ENCODE results near the gene BMPR1A.

Gene BMPR1A

DNA sequence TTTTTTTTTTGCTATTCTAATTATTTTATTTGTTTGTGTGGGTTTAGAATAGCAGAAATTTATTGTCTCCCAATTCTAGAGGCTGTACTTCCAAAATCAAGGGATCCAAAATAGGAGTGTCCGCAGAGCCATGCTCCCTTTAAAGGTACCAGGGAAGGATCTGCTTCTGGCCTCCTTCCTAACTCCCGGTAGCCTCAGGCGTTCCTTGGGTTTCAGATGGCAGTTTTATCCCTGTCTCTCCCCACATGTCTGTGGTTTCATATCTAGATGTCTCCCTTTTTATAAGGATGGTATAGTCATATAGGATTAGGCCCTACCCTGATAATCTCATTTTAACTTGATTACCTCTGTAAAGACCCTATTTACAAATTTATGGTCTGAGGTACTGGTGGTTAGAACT, 48.4 kb downstream of the BMPR1A start:
- DNase-seq, result no peak

DNA sequence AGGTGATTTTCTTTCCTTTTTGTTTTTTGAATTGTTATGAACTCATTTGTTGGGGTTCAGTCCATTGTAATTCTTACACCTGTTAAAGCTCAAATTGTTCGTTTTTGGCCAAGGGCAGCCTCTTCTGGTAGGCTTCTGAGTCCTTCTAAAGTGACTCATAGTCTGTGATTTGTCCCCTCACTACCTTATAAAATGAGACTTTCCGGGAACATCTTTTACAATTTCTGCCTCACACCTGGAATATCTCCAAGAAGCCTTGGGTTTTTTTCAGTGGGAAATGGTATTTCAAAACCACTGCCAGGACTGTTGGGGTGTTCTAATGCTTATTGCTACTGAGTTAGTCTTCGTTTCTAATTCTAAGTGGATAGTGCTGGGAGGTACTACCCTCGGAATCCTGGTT, 56.7 kb downstream of the BMPR1A start:
- no peak for DNase-seq

DNA sequence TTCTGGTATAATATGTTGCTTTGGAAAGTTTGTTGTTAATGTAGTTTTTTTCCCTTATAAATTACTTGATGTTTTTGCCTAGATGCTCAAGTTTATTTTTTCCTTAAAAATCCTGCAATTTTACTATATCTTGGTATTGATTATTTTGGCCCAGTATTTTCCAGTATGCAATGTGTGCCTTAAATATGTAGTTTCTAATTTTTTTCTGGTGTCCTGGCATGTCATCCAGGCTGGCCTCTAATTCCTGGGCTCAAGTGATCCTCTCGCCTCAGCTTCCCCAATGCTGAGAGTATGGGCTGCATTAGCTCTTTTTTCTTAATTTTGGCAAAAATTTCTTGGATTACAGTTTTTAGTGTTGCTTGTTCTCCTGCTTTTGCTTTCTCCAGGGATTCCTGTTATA, 57.6 kb downstream of the BMPR1A start:
- no peak for DNase-seq

DNA sequence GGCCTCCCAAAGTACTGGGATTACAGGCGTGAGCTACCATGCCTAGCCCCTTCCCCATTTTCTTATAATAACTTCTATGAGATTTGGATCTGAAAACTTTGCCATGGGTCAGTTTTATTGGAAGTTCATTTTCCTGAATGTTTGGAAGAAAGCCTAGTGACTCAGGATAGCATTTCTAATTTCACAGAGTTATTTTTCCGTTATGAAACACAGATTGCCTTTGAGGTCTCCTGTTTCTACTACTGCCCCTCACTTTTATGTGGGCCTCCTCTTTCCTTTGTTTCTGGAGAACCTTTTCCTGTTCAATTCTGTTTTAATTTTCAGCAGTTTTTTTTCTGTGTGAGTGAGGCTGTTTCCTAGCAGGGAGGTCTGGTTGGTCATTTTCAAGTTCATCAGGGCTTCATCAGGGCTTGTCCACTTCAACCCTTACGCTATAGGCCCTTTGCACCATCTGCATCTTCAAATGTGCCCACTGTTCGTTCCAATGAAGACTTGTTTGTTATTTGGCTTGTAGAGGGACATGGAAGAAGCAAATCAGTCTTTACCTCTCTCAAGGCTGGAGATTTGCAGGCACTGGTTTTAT, 58.7 kb downstream of the BMPR1A start:
- DNase-seq, result no peak

DNA sequence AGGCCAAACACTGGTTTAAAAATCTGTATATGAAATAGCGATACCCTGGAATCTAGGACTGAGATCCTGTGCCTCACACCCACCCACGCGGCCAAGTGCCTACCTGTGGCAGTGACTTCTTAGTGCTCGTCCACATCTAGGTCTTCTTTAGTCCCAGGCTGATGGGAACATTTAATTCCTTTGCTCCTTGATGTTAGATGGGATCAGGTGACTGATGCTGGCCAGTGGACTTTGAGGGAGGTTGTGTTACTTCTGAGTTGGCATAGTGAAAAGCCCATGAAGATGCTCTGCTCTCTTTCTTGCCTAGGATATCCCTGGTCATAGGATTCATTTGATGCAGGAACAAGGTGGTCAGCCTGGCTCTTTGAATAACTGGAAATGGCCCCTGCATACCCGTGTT, 59.2 kb downstream of the BMPR1A start:
- no peak for DNase-seq

DNA sequence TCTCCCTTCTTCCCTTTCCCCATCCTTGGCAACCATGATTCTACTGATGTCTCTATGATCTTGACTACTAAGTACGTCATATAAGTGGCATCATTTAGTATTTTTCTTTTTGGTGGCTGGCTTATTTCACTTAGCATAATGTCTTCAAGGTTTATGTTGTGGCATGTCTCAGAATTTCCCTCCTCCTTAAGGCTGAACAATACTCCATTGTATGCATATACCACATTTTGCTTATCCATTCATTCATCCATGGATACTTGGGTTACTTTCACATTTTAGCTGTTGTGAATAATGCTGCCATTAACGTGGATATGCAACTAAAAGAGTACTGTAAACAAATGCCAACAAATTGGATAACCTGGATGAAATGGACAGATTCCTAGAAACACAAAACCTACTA, 60.8 kb downstream of the BMPR1A start:
- DNase-seq, result no peak

DNA sequence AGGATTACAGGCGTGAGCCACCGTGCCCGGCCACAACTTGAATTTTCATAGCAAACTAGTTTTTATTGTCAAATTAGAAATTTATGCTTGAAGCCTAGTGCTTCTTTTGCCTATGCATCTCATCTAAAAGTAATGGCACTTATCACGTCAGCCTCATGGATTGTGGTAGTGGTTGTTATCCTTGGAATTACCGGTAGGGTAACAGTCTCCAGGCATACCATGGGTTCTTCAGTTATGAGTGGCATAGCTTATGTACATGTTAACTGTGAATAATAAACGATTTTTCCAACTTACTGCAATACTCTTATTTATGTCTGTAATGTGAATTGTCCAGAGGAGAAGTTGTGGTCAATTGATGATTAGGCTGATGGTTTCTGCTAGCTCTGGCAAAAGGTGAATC, 63.1 kb downstream of the BMPR1A start:
- no peak for DNase-seq

DNA sequence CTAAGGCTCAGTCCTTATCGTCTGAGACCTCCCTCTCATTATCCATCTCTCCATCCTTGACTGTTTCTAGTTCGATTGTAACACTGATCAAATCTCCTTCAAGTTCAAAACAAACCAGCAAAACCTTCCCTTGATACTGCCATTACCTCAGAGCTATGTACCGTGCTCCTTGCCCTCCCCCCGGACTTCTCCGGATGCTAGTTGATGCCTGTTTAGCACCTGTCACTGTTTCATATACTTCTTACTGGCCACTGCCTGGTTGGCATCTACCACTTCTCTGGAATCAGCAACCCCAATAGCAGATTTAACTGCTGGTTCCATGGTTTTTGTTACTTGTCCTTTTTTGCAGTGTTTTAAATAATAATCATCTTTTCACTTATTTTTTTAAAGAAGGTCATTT, 64.1 kb downstream of the BMPR1A start:
- no peak for DNase-seq

DNA sequence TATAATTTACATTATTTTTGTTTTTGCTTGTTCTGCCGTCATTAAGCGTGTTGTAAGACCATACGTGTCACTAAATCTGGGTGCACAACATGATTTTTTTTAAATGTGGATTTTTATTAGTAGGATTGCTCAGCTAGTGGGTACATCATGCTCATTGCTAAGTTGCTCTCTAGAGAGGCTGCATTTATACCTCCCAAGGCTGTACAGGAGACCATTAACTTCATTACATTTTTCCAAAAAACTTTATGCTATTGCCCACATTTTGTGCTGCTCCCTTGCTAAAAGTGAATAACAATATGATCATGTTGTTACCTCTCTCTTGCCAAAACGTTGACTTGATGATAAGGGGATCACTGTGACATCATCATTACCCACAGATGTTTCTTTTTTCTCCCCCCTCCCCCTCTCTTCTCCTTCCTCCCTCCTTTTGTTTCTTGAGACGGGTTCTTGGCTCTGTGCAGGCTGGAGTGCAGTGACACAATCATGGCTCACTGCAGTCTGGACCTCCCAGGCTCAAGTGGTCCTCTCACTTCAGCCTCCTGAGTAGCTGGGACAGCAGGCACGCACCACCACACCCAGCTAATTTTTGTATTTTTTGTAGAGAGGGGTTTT, 65.1 kb downstream of the BMPR1A start:
- no peak for DNase-seq

DNA sequence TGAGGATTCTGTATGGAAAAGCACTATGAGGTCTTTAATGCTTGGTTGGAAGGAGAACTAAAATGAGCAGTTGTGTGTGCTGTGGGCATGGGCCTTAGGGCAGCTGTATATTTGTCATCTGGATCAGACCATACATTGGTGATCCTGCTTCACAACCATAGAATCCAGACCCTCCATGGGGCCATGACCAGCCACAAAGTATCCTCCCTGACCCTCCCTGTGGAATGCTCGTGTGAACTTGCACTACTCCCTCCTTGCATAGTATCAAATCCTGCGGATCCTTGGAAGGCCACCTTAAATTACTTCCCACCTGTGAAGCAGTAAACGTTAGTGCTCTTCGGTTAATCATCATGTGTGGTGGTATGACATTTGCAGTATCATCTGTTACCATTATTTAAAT, 67.1 kb downstream of the BMPR1A start:
- no peak for DNase-seq

DNA sequence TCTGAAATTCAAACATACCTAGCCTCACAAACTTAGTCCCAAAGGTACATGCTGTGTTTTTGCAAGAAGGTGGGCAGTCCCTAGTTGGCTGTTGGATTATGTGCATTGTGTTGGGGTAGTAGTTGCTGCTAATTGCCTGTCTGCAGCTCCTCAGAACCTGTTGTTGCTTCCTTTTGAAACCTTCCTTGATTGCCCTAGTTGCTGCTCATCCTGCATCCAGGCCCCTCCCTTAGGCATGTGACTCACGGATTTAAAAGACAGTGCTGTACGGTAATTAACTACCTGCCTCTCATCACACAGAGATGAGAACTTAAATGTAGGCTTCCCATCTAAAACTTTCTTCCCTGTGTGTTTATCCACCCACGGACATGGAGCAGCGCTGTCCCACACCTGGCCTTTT, 67.7 kb downstream of the BMPR1A start:
- no peak for DNase-seq

DNA sequence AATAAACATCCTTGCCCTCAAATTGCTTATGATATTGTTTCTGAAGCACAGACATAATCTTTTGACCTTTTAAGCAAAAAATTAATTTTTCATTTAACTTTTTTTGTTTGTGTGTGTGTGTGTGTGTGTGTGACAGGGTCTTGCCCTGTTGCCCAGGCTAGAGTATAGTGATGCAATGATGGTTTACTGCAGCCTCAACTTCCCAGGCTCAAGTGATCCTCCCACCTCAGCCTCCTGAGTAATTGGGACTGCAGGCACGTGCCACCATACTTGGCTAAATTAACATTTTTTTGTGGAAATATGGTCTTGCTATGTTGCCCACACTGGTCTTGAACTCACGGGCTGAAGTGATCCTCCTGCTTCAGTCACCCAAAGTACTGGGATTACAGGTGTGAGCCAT, 68.9 kb downstream of the BMPR1A start:
- no peak for DNase-seq

DNA sequence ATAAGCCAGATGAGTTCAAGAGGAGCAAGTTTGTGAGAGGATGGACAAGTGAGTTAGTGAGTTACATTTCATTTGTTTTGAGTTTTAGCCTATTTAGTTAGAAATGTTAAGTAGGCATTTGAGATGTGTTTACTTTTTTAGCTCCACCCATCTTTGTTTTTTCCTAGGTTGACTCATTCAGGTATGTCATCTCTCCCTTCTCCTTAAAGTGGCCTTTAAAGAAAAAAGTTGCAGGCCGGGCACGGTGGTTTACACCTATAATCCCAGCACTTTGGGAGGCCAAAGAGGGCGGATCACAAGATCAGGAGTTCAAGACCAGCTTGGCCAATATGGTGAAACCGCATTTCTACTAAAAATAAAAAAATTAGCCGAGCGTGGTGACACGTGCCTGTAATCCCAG, 71.2 kb downstream of the BMPR1A start:
- no peak for DNase-seq

DNA sequence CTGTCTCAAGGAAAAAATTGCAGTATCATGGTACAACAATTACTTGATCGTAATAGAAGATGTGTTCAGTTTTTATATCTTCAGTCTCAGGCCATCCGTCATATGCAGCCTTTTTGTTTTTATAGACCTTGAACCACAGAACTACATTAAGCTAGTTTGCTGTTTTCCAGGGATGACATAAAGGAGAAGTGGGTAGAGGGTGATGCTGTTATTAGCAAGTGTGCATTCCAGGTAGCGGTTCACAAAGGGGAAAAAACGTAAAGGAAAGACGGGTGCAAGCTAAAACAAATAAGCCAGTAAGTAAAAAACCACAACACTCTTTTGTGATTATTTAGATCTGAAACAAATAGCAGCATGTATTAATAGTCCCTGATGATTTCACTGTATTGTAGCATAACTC, 71.7 kb downstream of the BMPR1A start:
- no peak for DNase-seq

DNA sequence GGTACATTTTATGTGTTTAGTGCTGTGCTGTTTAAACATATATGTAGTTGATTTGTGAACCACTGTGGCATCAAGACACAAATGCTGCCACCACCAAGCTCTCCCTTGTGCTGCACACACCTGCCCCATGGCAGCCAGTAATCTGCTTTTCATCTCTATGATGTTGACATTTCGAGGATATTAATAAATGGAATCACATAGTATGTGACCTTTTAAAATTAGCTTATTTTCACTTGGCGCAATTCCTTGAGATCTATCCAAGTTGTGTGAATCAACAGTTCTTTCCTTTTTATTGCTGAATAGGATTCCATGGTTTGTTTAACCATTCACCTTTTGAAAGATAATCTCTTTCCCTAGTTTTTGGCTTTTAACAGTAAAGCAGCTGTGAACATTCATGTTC, 73.1 kb downstream of the BMPR1A start:
- no peak for DNase-seq

DNA sequence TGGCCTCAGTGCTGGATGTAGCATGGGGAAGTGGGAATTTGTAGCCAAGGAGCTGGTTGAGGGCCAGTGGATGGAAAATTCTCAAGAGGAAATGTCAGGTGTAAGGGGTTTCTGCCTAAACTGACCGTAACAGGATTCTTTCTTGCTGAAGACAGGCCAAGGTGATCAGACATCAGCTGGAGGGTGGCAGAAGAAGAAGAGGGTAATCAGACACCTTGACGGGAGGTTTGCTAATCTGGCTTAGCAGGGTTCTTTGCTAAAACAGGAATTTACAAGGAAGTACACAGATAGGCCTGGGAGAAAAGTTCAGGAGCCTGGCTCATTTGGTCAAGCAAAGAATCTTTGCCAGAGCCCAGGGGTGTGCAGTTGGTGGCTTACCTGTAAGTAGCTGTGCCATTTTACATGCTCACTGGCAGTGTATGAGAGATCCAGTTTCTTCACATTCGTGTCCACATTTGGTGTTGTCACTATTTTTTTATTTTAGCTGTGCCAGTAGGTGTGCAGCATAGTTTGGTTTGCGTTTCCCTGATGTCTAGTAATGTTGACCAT, 73.7 kb downstream of the BMPR1A start:
- DNase-seq, result no peak

DNA sequence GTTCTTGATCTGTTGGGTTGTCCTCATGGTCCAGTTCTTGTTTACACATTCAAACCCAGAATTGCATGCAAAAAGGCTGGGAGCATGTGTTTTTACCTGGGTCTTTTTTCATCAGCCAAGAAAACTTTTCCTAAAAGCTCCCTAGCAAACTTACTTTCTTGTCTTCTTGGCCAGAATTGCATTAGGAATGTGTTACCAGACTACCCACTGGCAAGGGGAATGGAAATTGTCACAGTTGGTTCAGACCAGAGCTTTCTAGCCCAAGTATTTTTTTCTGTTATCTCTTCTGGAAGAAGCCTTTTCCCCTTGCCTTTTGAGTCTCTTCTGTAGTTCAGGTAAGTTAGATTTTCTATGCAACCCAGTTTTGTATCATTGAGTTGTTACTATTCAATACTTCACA, 77.5 kb downstream of the BMPR1A start:
- DNase-seq, result no peak

DNA sequence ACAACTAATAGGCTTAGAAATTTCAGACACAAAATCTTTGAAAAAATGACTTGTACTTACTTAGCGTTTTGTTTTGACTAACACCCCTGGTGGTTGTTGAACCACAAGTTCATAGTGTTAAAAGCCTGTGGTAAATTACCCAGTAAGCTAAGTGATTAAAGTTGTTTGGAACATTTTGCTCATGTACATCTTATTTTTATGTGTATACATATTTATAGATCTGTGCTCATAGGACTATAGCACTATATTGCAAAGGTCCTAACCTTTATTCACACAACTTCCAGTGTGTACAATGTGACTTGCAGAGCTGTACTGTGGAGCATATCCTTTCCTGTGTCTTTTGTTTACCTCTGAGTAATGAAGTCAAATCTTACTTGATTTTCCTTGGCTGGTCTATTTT, 79.6 kb downstream of the BMPR1A start:
- DNase-seq, result no peak

DNA sequence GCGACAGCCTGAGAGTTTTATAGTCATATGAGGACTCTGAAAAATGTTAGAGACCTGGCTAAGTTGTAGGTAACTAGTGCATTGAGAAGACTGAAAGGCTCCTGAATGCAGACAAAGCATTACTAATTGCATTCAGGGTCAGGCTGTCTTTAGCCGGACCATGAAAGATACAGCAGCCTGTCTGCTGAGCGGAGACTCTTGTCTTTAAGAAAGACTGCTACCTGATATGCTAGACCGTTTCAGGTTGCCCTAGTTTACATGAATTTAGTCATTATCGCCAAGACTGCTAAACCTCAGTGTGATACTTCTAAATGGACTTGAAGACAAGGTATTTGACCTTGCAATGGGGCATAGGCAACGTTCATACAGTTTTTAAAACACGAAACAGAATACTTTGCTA, 81.2 kb downstream of the BMPR1A start:
- no peak for DNase-seq

DNA sequence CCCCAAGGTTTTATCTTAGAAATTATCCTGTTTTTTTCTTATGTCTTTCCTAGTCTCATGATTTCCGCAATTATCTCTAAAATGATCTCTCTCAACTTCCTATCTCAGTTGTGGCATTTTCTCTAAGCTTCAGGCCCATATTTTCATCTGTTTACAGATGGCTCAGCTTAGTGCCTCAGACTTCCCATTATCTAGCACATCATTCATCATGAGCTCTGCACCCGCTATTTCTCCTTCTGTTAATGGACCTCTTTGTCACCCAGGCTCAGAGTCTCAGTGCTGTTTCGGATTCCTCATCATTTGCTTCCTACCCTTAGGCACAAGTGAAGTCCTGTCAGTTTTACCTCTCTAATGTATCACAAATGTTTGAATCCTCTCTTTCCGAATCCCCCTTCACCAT, 84.1 kb downstream of the BMPR1A start:
- DNase-seq, result no peak

DNA sequence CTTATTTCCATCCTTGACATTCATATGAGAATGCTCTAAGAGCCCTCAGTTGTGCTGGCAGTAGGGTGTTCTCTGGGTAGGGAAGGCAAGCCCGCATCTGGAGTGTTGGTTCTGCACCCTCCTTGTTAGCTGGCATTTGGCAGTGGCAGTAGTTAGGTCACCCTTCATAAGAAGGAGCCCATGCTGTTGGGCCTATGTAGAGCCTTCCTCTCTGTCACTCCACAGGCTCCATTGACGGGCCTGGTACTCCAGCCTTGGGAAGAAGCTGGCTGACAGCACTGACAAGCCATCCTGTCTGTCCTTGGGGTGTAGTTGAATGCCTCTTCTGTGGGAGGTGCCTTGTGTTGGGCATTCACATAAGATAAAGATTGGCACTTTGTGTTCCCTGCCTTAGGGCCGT, 89.7 kb downstream of the BMPR1A start:
- no peak for DNase-seq

DNA sequence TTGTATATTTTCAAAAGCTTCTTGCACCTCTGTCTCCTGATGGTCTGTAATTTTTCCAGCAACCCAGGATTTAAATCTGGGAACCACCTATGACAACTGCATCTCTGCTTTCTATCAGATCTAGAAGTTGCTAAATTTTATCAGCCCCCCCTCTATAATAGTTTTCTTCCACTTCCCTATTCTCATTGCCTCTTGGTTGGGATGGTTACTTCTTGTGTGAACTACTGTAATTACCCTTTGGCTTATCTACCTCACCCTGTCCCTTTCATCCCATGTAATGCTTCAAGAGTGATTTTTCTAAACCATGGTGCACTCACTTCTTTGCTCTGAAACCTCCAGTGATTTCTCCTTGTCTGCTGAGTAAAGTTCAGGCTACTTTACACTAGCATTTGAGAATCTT, 92.3 kb downstream of the BMPR1A start:
- DNase-seq, result no peak

DNA sequence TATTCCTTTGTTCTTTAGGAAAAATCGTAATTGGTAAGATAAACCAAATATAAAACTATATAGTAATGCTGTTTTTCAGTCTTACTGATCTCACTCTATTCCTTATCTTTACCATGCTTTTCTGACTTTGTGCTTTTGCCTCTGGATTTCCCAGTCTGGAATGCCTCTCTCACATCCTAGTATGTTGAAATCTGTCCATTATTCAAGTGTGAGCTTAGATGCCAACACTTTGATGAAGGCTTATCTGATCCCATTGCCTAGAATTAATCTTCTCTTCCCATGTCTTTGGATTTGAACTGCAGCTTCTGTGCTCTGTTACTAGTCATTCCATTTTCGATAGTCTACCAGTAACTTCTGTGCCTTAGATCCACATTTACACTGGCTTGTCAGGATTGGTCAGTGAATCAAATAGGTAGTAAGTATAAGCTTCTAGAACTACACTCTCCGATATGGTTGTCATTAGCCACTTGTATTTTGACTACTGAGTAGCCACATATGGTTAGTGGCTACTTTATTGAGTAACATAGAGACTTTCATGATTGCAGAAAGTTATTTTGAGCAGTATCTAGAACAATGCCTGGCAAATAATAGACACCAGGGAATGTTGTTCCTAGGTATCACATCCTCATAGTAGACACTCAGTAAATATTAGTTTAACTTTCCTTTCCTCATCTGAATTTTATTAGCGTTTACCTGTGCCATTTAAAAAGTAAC, 92.9 kb downstream of the BMPR1A start:
- DNase-seq, result no peak

DNA sequence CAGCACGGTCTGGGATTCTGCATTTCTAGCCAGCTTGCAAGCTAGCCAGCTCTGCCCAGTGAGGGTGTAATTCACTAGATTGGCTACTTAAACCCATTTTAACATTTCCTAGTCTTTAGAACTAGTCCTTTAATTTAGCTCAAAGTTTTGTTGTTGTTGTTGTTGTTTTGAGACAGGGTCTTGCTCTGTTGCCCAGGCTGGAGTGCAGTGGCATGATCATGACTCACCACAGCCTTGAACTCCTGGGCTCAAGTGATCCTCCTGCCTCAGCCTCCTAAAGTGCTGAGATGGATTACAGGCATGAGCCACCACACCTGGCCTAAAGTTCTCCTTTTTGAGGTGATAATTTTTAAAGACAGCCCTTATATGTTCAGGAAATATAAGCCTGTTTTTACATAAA, 94.1 kb downstream of the BMPR1A start:
- DNase-seq, result no peak
